Neural progenitor cell (in vitro differentiated cells): Measurements from ENCODE around the gene STRN.

Experiments used
- EZH2 ChIP-seq: fragments of 200-600 bp; sonication (generic); IDR thresholded peaks from 2 replicates; pipeline ENCODE4 v1.6.1; 2017; ENCODE audit warnings: antibody characterized with exemption, mild to moderate bottlenecking, moderate library complexity
- EZH2phosphoT487 ChIP-seq: fragments of 200-600 bp; sonication (generic); IDR thresholded peaks from 2 replicates; pipeline ENCODE4 v1.6.1; 2017; ENCODE audit warnings: antibody characterized with exemption
- TF ChIP-seq, protein P1 (sequence below): fragments of 200-600 bp; sonication (generic); IDR thresholded peaks from 2 replicates; pipeline ENCODE4 v1.5.1; 2017; ENCODE audit warnings: antibody characterized with exemption, mild to moderate bottlenecking

GRCh38 chr2:36855429-36855828, 110.9 kb downstream of the STRN start:
- TF ChIP-seq, protein P1, sequence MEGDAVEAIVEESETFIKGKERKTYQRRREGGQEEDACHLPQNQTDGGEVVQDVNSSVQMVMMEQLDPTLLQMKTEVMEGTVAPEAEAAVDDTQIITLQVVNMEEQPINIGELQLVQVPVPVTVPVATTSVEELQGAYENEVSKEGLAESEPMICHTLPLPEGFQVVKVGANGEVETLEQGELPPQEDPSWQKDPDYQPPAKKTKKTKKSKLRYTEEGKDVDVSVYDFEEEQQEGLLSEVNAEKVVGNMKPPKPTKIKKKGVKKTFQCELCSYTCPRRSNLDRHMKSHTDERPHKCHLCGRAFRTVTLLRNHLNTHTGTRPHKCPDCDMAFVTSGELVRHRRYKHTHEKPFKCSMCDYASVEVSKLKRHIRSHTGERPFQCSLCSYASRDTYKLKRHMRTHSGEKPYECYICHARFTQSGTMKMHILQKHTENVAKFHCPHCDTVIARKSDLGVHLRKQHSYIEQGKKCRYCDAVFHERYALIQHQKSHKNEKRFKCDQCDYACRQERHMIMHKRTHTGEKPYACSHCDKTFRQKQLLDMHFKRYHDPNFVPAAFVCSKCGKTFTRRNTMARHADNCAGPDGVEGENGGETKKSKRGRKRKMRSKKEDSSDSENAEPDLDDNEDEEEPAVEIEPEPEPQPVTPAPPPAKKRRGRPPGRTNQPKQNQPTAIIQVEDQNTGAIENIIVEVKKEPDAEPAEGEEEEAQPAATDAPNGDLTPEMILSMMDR = no peak
- TF ChIP-seq EZH2phosphoT487 (no peak), EZH2 (no peak)
